Right renal cortex interstitium (tissue), 3 donors: ENCODE measurements around the gene SPACA7. TPM values are rescaled to one million over a fixed set of nuclear protein-coding genes. Genes with fewer than 3 reads are reported as not detected.

ENCODE experiments used
- DNase-seq, 3 donors: peaks; one replicate each; pipeline ENCODE4 v3.0.0-alpha.2; 2013; ENCODE audit warnings: low read depth in 3 of 3, low spot score in 2 of 3
- polyA plus RNA-seq, 3 donors: library from polyadenylated mRNA; unstranded; fragments of 120-200 nt; gene quantifications; one replicate each; pipeline ENCODE4 v1.2.1, GENCODE V29; 2013; ENCODE audit not compliant: insufficient read length in 3 of 3

Gene SPACA7
- polyA plus RNA-seq, 3 donors = not detected

- DNase-seq = no peak
Observed at GRCh38 chr13:112446347-112446861, 70.2 kb downstream of the SPACA7 start.

GRCh38 chr13:112446867-112447266 lies 70.7 kb downstream of the SPACA7 start:
- DNase-seq = no peak

GRCh38 chr13:112447306-112447705 lies 71.2 kb downstream of the SPACA7 start:
- no peak for DNase-seq

- no peak for DNase-seq
Observed at GRCh38 chr13:112447761-112448603, 71.8 kb downstream of the SPACA7 start.

- DNase-seq = no peak
Observed at GRCh38 chr13:112448621-112449544, 72.7 kb downstream of the SPACA7 start.

- no peak for DNase-seq
Observed at GRCh38 chr13:112449545-112449930, 73.4 kb downstream of the SPACA7 start.

GRCh38 chr13:112450118-112450903 lies 74.2 kb downstream of the SPACA7 start:
- DNase-seq = no peak

GRCh38 chr13:112450904-112451240 lies 74.7 kb downstream of the SPACA7 start:
- DNase-seq = no peak

GRCh38 chr13:112451512-112452379 lies 75.6 kb downstream of the SPACA7 start:
- no peak for DNase-seq

GRCh38 chr13:112452380-112453206 lies 76.4 kb downstream of the SPACA7 start:
- no peak for DNase-seq

- DNase-seq = no peak
Observed at GRCh38 chr13:112453207-112453829, 77.2 kb downstream of the SPACA7 start.

GRCh38 chr13:112453874-112454647 lies 77.9 kb downstream of the SPACA7 start:
- DNase-seq = no peak

- no peak for DNase-seq
Observed at GRCh38 chr13:112454648-112455334, 78.6 kb downstream of the SPACA7 start.

- DNase-seq = no peak
Observed at GRCh38 chr13:112455476-112456059, 79.4 kb downstream of the SPACA7 start.

GRCh38 chr13:112456138-112457056 lies 80.2 kb downstream of the SPACA7 start:
- no peak for DNase-seq

GRCh38 chr13:112457081-112457480 lies 80.9 kb downstream of the SPACA7 start:
- no peak for DNase-seq
